Pericardium fibroblast (primary cell): ENCODE results near the gene F7. TPM values are rescaled to one million over a fixed set of nuclear protein-coding genes. Genes with fewer than 3 reads are reported as not detected.

Experiments
- total RNA-seq: library from RNA; depleted of rRNA; stranded (reverse); fragments of >200 nt; gene quantifications from 2 replicates; pipeline ENCODE4 v1.2.3, GENCODE V29; 2015

The F7 gene
- not detected in 2 replicates for total RNA-seq

GRCh38 chr13:113105032-113105920 lies at the start of gene F7:
Gene F7, plus strand, starts transcription at chr13:113105791. Its CDS starts 51 bp downstream, at chr13:113105842.

GRCh38 chr13:113122550-113123225 lies 17.1 kb downstream of the F7 start, which contains the start of gene F10:
Gene F10, plus strand, starts transcription at chr13:113122799. Its CDS starts 57 bp downstream, at chr13:113122856.

GRCh38 chr13:113157929-113158747 lies 52.5 kb downstream of the F7 start, which contains the start of gene PROZ:
Gene PROZ, plus strand, starts transcription at chr13:113158648. Its CDS starts 13 bp downstream, at chr13:113158661.

Other genes starting within 250 kb of the F7 start
- 0.09 TPM in 1 of 2 replicates, not detected in the other for gene MCF2L, start 136.6 kb upstream of the F7 start, total RNA-seq
- 22.4 and 35.1 TPM in 2 replicates for gene F10, start 17.0 kb downstream of the F7 start, total RNA-seq
- gene PROZ, start 52.9 kb downstream of the F7 start, total RNA-seq: not detected in 2 replicates
- gene PCID2, start 102.9 kb downstream of the F7 start, total RNA-seq: 30.8 and 32.9 TPM in 2 replicates
- 84.0 and 86.6 TPM in 2 replicates for gene CUL4A, start 103.8 kb downstream of the F7 start, total RNA-seq
- 206 and 322 TPM in 2 replicates for gene LAMP1, start 191.4 kb downstream of the F7 start, total RNA-seq